Amygdala (tissue), 56 donors: Measurements from ENCODE around the gene VPS37C.

Experiments used
- DNase-seq, 56 donors: peaks; one replicate each; lab custom pipeline; 2025; lab: John Stamatoyannopoulos, UW

VPS37C gene

GRCh38 chr11:61134801-61135257 is 26.4 kb downstream of the VPS37C start:
- DNase-seq = no peak

DNA sequence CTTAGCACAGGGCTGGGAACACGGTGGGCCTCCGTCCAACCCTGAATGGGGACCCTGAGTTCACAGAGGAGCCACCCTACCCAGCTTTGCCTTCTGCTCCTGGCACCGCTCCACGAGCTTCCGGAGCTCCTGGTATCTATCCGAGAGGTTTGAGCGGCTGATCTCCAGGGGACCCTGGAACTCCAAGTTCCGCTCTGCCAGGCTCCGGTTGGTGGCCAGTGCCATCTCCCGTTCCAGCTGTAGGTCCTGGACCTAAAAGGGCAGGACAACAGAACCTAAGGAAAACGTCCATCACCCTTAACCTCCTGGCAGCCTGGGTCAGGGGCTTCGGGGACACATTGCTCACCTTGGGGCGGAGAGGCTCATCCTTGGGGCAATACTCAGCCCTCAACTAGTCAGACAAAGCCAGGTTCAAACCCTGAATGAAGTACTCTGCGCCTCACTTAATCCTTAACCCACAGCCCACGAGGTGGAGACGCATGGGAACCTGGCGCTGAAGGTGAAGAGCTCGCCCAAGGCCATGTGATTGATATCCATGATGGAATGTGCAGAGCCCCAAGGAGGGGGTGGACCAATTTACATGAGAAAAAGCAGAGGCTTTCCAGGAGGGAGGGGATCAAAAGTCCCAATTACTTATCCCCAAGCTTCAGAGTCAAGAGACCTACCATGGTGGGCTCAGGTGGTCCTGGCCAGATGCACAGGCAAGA is 27.1 kb downstream of the VPS37C start:
- no peak for DNase-seq

- DNase-seq = no peak
Measured at GRCh38 chr11:61133145-61133544, 28.1 kb downstream of the VPS37C start.

DNA sequence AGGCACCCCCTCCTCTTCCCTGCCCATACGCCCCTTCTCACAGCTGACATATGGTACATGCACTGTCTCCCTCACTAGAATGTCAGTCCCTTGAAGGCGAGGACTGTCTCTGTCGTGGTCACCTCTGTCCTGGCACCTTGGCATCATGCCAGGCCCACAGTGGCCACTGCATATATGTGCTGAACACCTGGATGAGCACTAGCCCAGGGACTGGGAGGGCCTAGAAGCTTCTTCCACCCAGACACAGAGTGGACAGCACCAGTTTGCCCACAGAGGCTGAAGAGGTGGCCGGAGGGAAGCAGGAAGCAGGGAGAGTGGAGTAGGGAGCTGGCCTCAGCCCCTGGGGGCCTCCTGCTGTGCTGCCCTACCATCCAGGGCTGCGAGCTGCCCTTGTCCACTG is 28.6 kb downstream of the VPS37C start:
- no peak for DNase-seq

DNA sequence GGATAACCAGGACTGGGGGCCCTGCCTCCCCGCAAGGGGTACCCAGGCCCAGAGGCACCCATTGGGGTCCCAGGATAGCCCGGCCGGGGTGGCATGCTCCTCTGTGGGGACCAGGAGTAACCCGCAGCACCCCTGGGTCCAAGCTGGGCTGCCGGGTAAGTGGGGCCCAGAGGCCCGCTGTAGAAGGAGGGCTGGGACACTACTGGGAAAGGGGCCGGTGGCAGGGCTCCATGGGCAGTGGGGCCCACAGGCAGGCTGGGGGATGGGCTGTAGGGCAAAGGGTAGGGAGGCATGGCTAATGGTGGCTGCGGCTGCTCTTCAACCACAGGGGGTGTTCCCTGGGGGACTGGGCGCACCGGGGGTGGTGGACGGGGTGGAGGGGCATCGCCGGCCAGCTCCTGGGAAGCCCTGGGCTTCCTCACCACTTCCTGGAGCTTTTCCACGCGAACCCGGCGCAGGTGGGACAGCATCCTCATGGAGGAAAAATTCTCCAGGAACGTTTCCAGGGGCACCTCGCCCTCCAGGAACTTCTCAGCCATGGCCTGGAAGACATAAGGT is 29.1 kb downstream of the VPS37C start:
- DNase-seq = no peak

GRCh38 chr11:61131586-61131985 is 29.6 kb downstream of the VPS37C start:
- no peak for DNase-seq

DNA sequence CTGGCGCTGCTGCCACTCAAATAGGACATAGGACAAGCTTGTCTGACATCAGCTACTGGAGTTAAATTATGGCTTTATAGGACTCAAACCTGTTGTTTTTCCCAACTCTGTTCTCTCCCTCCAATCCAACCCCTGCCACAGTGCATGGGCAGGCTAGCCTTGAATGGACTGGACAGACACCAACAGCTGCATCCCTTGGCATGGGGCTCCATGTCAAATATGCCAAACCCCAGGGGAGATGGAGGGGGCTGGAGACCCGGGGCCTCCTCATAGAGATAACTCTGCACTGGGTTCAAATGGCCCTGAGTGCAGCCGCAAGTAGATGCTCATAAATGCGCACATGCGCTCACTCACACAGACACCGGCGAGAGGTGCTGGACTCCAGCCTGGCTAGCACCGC is 30.0 kb downstream of the VPS37C start:
- DNase-seq = no peak

- no peak for DNase-seq
Measured at GRCh38 chr11:61129639-61130523, 31.3 kb downstream of the VPS37C start.

- no peak for DNase-seq
Measured at GRCh38 chr11:61128947-61129638, 32.1 kb downstream of the VPS37C start.

- DNase-seq = no peak
Measured at GRCh38 chr11:61127991-61128390, 33.2 kb downstream of the VPS37C start.

GRCh38 chr11:61126256-61126655 is 35.0 kb downstream of the VPS37C start:
- DNase-seq = no peak

DNA sequence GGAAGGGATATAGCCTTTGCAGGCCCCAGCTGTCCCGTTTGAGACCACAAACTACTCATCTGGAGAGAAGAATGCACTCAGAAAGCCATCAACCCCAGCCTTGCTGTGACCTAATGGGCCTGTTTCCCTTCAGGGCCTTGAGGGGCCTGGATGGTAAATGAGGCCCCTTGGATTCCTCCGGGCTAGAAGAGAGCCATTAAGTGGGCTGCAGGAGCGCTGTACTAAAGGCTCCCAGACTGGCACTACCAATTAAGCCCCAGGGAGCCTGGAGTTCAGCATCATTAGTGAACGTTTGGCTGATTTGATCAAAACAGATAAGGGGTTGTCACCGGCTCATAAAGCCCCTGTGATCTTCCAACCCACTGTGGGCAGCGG is 35.9 kb downstream of the VPS37C start:
- DNase-seq = no peak

- no peak for DNase-seq
Measured at GRCh38 chr11:61124574-61125309, 36.5 kb downstream of the VPS37C start.

- DNase-seq = no peak
Measured at GRCh38 chr11:61123775-61124571, 37.3 kb downstream of the VPS37C start.

GRCh38 chr11:61122761-61123160 is 38.5 kb downstream of the VPS37C start:
- DNase-seq = no peak

DNA sequence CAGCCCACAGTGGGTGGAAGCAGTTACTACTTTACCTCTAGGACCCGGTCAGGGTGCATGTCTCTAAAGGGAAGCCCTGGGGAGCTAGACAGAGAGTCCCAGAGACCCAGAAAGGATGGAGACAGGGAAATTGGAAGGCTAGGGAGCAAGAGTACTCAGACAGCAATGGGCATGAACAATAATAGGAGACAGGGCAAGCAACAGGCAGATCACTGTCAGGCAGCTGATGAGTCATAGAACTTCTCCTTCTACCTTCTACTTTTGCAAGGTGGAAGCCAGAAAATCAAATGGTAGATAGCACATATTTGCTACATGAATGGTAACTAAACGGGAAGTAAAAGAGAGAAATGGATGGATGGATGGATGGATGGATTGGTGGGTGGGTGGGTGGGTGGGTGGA is 39.3 kb downstream of the VPS37C start:
- DNase-seq = no peak

DNA sequence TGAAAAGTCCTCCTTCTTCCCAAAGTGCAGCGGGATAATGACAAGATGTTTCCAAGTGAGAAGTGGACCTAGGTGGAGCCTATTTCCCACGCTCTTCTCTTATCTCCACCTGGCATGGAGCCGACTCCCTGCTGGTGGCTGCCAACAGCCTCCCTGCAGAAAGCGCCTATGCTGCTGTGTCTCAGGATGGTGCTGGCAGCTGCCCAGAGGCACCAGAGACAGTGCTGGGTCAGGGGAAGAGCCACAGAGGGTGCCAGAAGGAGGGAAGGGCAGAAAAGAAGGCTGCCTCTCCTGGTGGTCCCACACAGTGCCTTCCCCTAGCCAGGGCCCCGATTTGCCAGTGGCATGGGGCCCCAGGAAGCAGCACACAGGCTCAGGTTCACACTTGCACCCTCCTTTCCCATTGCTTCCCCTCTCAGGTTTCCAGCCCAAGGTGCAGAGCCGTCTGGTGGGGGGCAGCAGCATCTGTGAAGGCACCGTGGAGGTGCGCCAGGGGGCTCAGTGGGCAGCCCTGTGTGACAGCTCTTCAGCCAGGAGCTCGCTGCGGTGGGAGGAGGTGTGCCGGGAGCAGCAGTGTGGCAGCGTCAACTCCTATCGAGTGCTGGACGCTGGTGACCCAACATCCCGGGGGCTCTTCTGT is 39.9 kb downstream of the VPS37C start:
- no peak for DNase-seq

DNA sequence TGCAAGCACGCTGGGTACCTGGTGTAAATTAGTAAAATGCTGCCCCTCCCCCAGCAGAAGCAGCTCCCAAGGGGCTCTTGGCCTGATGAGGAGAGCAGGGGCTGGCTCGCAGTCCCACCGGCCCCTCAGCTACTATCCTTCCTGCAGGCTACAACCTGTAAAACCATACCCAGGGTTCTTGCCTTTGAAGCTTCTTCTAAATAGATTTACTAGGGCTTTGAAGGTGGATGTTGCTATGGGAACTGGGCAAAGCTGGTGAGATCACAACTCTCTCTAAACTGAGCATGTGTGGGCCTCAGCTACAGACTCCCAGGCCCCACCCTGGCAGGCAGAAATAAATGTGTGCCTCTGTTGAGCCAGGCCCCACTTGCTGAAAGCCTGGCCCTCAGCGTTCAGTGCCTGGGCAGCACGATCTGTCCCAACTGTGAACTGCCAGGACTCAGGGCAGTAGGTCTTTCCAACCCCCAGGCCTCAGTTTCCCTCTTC is 40.5 kb downstream of the VPS37C start:
- no peak for DNase-seq
